ENCODE results near the gene CDON.

Gene CDON

GRCh38 chr11:126011265-126011664 lies 51.4 kb downstream of the CDON start:
- Histone ChIP-seq H3K27me3 (ENCODE audit: insufficient read depth, low read length, poor library complexity, severe bottlenecking) (no peaks in the 10 kb centered on the region), H3K4me2 (ENCODE audit: low read depth, low read length, poor library complexity, severe bottlenecking) (no peak overlapping the region), H3K4me3 (ENCODE audit: low read length, poor library complexity, severe bottlenecking) (no peak overlapping the region), H3F3A (ENCODE audit: low read depth) (no peaks in the 10 kb centered on the region), H3K4me1 (ENCODE audit: insufficient read depth, low read length, poor library complexity, severe bottlenecking) (no peaks in the 10 kb centered on the region), H3K79me2 (ENCODE audit: insufficient read depth, low read length) (no peaks in the 10 kb centered on the region), H3K36me3 (ENCODE audit: insufficient read depth, low read length) (no peaks in the 10 kb centered on the region), H3K9me3 (ENCODE audit: insufficient read depth, low read depth, low read length) (no peaks in the 10 kb centered on the region), H4K20me1 (ENCODE audit: insufficient read depth, low read length, poor library complexity, severe bottlenecking) (no peaks in the 10 kb centered on the region), H3K9ac (ENCODE audit: low read depth, low read length, poor library complexity, severe bottlenecking) (no peak overlapping the region), H2AFZ (ENCODE audit: low read length) (no peak overlapping the region), H3K9me2 (replicated peaks; ENCODE audit: low read depth, low read length) (no peaks in the 10 kb centered on the region)
- TF ChIP-seq EZH2phosphoT487 (IDR thresholded peaks at IDR 0.05; ENCODE audit: borderline replicate concordance), result no peak

DNA sequence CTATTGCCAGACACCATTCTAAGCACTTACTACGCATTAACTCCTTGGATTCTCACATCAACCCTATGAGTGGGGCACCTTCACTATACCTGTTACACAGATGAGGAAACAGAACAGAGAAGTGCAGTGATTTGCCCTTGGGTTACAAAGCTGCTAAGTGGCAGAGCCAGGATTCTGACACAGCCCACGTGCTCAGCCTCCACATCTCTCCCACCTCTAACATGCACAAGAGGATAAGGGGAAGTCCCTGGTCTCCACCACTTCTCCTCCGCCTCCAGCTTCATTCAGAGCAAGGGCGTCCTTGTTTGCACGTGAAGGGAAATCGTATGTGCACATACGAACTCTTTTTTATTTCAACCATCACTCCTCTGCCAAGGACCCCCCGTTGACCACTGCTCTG lies 53.7 kb downstream of the CDON start:
- Histone ChIP-seq H4K20me1 (ENCODE audit: insufficient read depth, low read length, poor library complexity, severe bottlenecking) (no peaks in the 10 kb centered on the region), H3K9me3 (ENCODE audit: insufficient read depth, low read depth, low read length) (no peaks in the 10 kb centered on the region), H3K27me3 (ENCODE audit: insufficient read depth, low read length, poor library complexity, severe bottlenecking) (no peaks in the 10 kb centered on the region), H3F3A (ENCODE audit: low read depth) (no peaks in the 10 kb centered on the region), H3K36me3 (ENCODE audit: insufficient read depth, low read length) (no peaks in the 10 kb centered on the region), H3K9me2 (replicated peaks; ENCODE audit: low read depth, low read length) (no peaks in the 10 kb centered on the region), H3K4me1 (ENCODE audit: insufficient read depth, low read length, poor library complexity, severe bottlenecking) (no peaks in the 10 kb centered on the region), H3K9ac (ENCODE audit: low read depth, low read length, poor library complexity, severe bottlenecking) (no peak overlapping the region), H3K79me2 (ENCODE audit: insufficient read depth, low read length) (no peaks in the 10 kb centered on the region), H3K4me2 (ENCODE audit: low read depth, low read length, poor library complexity, severe bottlenecking) (no peak overlapping the region), H2AFZ (ENCODE audit: low read length) (no peak overlapping the region), H3K4me3 (ENCODE audit: low read length, poor library complexity, severe bottlenecking) (no peak overlapping the region)
- TF ChIP-seq CTCF (conservative IDR thresholded peaks at IDR 0.05; ENCODE audit: low read length) (no peak), EZH2phosphoT487 (IDR thresholded peaks at IDR 0.05; ENCODE audit: borderline replicate concordance) (no peak)

- Histone ChIP-seq H3K4me3 (ENCODE audit: low read length, poor library complexity, severe bottlenecking) (no peak overlapping the region), H2AFZ (ENCODE audit: low read length) (no peak overlapping the region), H3F3A (ENCODE audit: low read depth) (no peaks in the 10 kb centered on the region), H3K4me1 (ENCODE audit: insufficient read depth, low read length, poor library complexity, severe bottlenecking) (no peaks in the 10 kb centered on the region), H3K9me3 (ENCODE audit: insufficient read depth, low read depth, low read length) (no peaks in the 10 kb centered on the region), H3K36me3 (ENCODE audit: insufficient read depth, low read length) (no peaks in the 10 kb centered on the region), H3K9me2 (replicated peaks; ENCODE audit: low read depth, low read length) (no peaks in the 10 kb centered on the region), H3K4me2 (ENCODE audit: low read depth, low read length, poor library complexity, severe bottlenecking) (no peak overlapping the region), H3K79me2 (ENCODE audit: insufficient read depth, low read length) (no peaks in the 10 kb centered on the region), H4K20me1 (ENCODE audit: insufficient read depth, low read length, poor library complexity, severe bottlenecking) (no peaks in the 10 kb centered on the region), H3K27me3 (ENCODE audit: insufficient read depth, low read length, poor library complexity, severe bottlenecking) (no peaks in the 10 kb centered on the region), H3K9ac (ENCODE audit: low read depth, low read length, poor library complexity, severe bottlenecking) (no peak overlapping the region)
- no peak for TF ChIP-seq CTCF (conservative IDR thresholded peaks at IDR 0.05; ENCODE audit: low read length)
- no peak for TF ChIP-seq EZH2phosphoT487 (IDR thresholded peaks at IDR 0.05; ENCODE audit: borderline replicate concordance)
These were observed 55.4 kb downstream of the CDON start for GRCh38 chr11:126007238-126007637.

GRCh38 chr11:126006068-126006467 lies 56.6 kb downstream of the CDON start:
- no peak for TF ChIP-seq EZH2phosphoT487 (IDR thresholded peaks at IDR 0.05; ENCODE audit: borderline replicate concordance)
- TF ChIP-seq CTCF (conservative IDR thresholded peaks at IDR 0.05; ENCODE audit: low read length), result no peak
- no peaks in the 10 kb centered on the region for H3F3A ChIP-seq (ENCODE audit: low read depth)
- H3K36me3 ChIP-seq (ENCODE audit: insufficient read depth, low read length), result no peaks in the 10 kb centered on the region

More at GRCh38 chr11:126006068-126006467, 56.6 kb downstream of the CDON start:
- Histone ChIP-seq H3K4me1 (ENCODE audit: insufficient read depth, low read length, poor library complexity, severe bottlenecking) (no peaks in the 10 kb centered on the region), H3K9me3 (ENCODE audit: insufficient read depth, low read depth, low read length) (no peaks in the 10 kb centered on the region), H3K9ac (ENCODE audit: low read depth, low read length, poor library complexity, severe bottlenecking) (no peak overlapping the region), H3K79me2 (ENCODE audit: insufficient read depth, low read length) (no peaks in the 10 kb centered on the region), H3K27me3 (ENCODE audit: insufficient read depth, low read length, poor library complexity, severe bottlenecking) (no peaks in the 10 kb centered on the region), H3K4me3 (ENCODE audit: low read length, poor library complexity, severe bottlenecking) (no peak overlapping the region), H3K4me2 (ENCODE audit: low read depth, low read length, poor library complexity, severe bottlenecking) (no peak overlapping the region), H2AFZ (ENCODE audit: low read length) (no peak overlapping the region), H3K9me2 (replicated peaks; ENCODE audit: low read depth, low read length) (no peaks in the 10 kb centered on the region), H4K20me1 (ENCODE audit: insufficient read depth, low read length, poor library complexity, severe bottlenecking) (no peaks in the 10 kb centered on the region)
